Neural cell (in vitro differentiated cells): ENCODE measurements around the gene CCDC9B. TPM values are rescaled to one million over a fixed set of nuclear protein-coding genes. Genes with fewer than 3 reads are reported as not detected.

Experiments
- H2AFZ ChIP-seq: fragments of 200-600, 300-800 bp; sonication (generic), shearing (Covaris generic); 2 replicates; pipeline ENCODE4 v1.6.0; 2014; ENCODE audit warnings: low read depth, mild to moderate bottlenecking, antibody characterized with exemption, low read length, moderate library complexity
- H3F3A ChIP-seq: fragments of 200-600 bp; shearing (Covaris generic); 2 replicates; pipeline ENCODE4 v1.6.1; 2016; ENCODE audit warnings: mild to moderate bottlenecking, moderate library complexity, mixed read lengths, antibody characterized with exemption, low read length; ENCODE audit not compliant: insufficient read depth, poor library complexity, severe bottlenecking
- H3K27ac ChIP-seq: fragments of 200-600, 300-800 bp; sonication (generic), shearing (Covaris generic); 2 replicates; pipeline ENCODE4 v1.5.1; 2014; ENCODE audit warnings: mild to moderate bottlenecking, low read length, moderate library complexity
- H3K27me3 ChIP-seq: fragments of 300-800, 200-600 bp; sonication (generic), shearing (Covaris generic); 2 replicates; pipeline ENCODE4 v1.6.0; 2014; ENCODE audit warnings: mild to moderate bottlenecking, low read depth, low read length, moderate library complexity; ENCODE audit not compliant: insufficient read depth
- H3K36me3 ChIP-seq: fragments of 300-800, 200-600 bp; sonication (generic), shearing (Covaris generic); 2 replicates; pipeline ENCODE4 v1.5.1; 2014; ENCODE audit warnings: mild to moderate bottlenecking, antibody characterized with exemption, low read length, moderate library complexity; ENCODE audit not compliant: insufficient read depth
- H3K4me2 ChIP-seq: fragments of 300-800, 200-600 bp; sonication (generic), shearing (Covaris generic); 2 replicates; pipeline ENCODE4 v1.6.0; 2014; ENCODE audit warnings: mild to moderate bottlenecking, low read length
- H3K4me3 ChIP-seq: fragments of 300-800, 200-600 bp; sonication (generic), shearing (Covaris generic); 2 replicates; pipeline ENCODE4 v1.5.1; 2014; ENCODE audit warnings: mild to moderate bottlenecking, low read length, moderate library complexity
- H3K79me2 ChIP-seq: fragments of 200-600 bp; shearing (Covaris generic); replicated peaks from 2 replicates; pipeline ENCODE4 v1.6.0; 2014; ENCODE audit warnings: mild to moderate bottlenecking, low read length, moderate library complexity; ENCODE audit not compliant: insufficient read depth
- H3K9ac ChIP-seq: fragments of 300-800, 200-600 bp; sonication (generic), shearing (Covaris generic); 2 replicates; pipeline ENCODE4 v1.6.1; 2016; ENCODE audit warnings: mild to moderate bottlenecking, low read length, mixed read lengths
- H3K9me2 ChIP-seq: fragments of 200-600 bp; shearing (Covaris generic); 2 replicates; pipeline ENCODE4 v1.6.1; 2016; ENCODE audit warnings: mild to moderate bottlenecking, low read length, mixed read lengths; ENCODE audit not compliant: insufficient read depth
- H3K9me3 ChIP-seq: fragments of 200-600, 300-800 bp; sonication (generic), shearing (Covaris generic); 2 replicates; pipeline ENCODE4 v1.6.1; 2016; ENCODE audit warnings: mild to moderate bottlenecking, mixed run types, low read length, moderate library complexity, mixed read lengths
- H4K20me1 ChIP-seq: fragments of 200-600 bp; shearing (Covaris generic); 2 replicates; pipeline ENCODE4 v1.6.1; 2016; ENCODE audit warnings: mild to moderate bottlenecking, mixed run types; ENCODE audit not compliant: insufficient read depth
- CTCF ChIP-seq: fragments of 450-650 bp; IDR thresholded peaks from 2 replicates; pipeline ENCODE4 v1.5.1; 2014; ENCODE audit warnings: antibody characterized with exemption, mild to moderate bottlenecking, moderate library complexity; ENCODE audit not compliant: poor library complexity, severe bottlenecking
- EP300 ChIP-seq: fragments of 450-650 bp; conservative IDR thresholded peaks from 2 replicates; pipeline ENCODE4 v1.6.1; 2014; ENCODE audit warnings: antibody characterized with exemption, mild to moderate bottlenecking, moderate library complexity; ENCODE audit not compliant: poor library complexity, severe bottlenecking
- EZH2 ChIP-seq: fragments of 200-600, 300-800 bp; shearing (Covaris generic), sonication (generic); IDR thresholded peaks from 2 replicates; pipeline ENCODE4 v1.6.1; 2014; ENCODE audit warnings: antibody characterized with exemption, low read length, borderline replicate concordance, mild to moderate bottlenecking; ENCODE audit not compliant: insufficient read depth, poor library complexity, severe bottlenecking
- MXI1 ChIP-seq: fragments of 450-650 bp; conservative IDR thresholded peaks from 2 replicates; pipeline ENCODE4 v1.6.1; 2014; ENCODE audit warnings: antibody characterized with exemption, mild to moderate bottlenecking; ENCODE audit not compliant: poor library complexity, severe bottlenecking
- POLR2AphosphoS5 ChIP-seq: IDR thresholded peaks from 2 replicates; pipeline ENCODE4 v1.6.1; 2012
- RAD21 ChIP-seq: fragments of 450-650 bp; conservative IDR thresholded peaks from 2 replicates; pipeline ENCODE4 v1.6.1; 2014; ENCODE audit warnings: antibody characterized with exemption, mild to moderate bottlenecking, moderate library complexity
- REST ChIP-seq: IDR thresholded peaks from 2 replicates; pipeline ENCODE4 v1.6.1; 2012; ENCODE audit warnings: borderline replicate concordance
- SMC3 ChIP-seq: fragments of 450-650 bp; conservative IDR thresholded peaks from 2 replicates; pipeline ENCODE4 v1.6.1; 2014; ENCODE audit warnings: antibody characterized with exemption, mild to moderate bottlenecking, moderate library complexity; ENCODE audit not compliant: poor library complexity
- TAF1 ChIP-seq: IDR thresholded peaks from 2 replicates; pipeline ENCODE4 v1.6.1; 2012; ENCODE audit warnings: low read depth
- polyA plus RNA-seq: library from polyadenylated mRNA; depleted of rRNA; stranded (reverse); fragments of >200 nt; gene quantifications from 2 replicates; pipeline ENCODE4 v1.2.3, GENCODE V29; 2014

The CCDC9B gene
- polyA plus RNA-seq, 1 donor from 2014 or later = not detected

- Histone ChIP-seq H3F3A (no peaks in the 10 kb centered on the region), H3K4me3 (no peak overlapping the region), H3K79me2 (no peaks in the 10 kb centered on the region), H4K20me1 (no peaks in the 10 kb centered on the region), H3K4me2 (no peak overlapping the region), H3K9me2 (no peaks in the 10 kb centered on the region), H3K9me3 (no peaks in the 10 kb centered on the region), H2AFZ (no peak overlapping the region), H3K36me3 (no peaks in the 10 kb centered on the region), H3K27ac (no peak overlapping the region), H3K27me3 (no peaks in the 10 kb centered on the region), H3K9ac (no peak overlapping the region)
- no peak for TF ChIP-seq EZH2
- no peak for TF ChIP-seq POLR2AphosphoS5
- TF ChIP-seq EP300 = no peak
- no peak for TF ChIP-seq REST
- no peak for TF ChIP-seq TAF1
- no peak for TF ChIP-seq CTCF
- no peak for TF ChIP-seq RAD21
- TF ChIP-seq SMC3 = no peak
- no peak for TF ChIP-seq MXI1
Measured at GRCh38 chr15:40292246-40292645, 48.5 kb downstream of the CCDC9B start.

GRCh38 chr15:40290918-40291574 lies 49.7 kb downstream of the CCDC9B start:
- peak overlapping the region; percentile 21 for H2AFZ ChIP-seq
- TF ChIP-seq RAD21 = no peak
- peak; percentile 49 for TF ChIP-seq MXI1
- peak; percentile 39 for TF ChIP-seq TAF1
- H3K4me3 ChIP-seq = peak overlapping the region; percentile 56
- H3K79me2 ChIP-seq = no peaks in the 10 kb centered on the region
- no peaks in the 10 kb centered on the region for H3F3A ChIP-seq
- H3K4me2 ChIP-seq = no peak overlapping the region
- H3K27ac ChIP-seq = no peak overlapping the region
- no peaks in the 10 kb centered on the region for H3K9me2 ChIP-seq
- H3K36me3 ChIP-seq = no peaks in the 10 kb centered on the region
- no peaks in the 10 kb centered on the region for H3K27me3 ChIP-seq
- no peaks in the 10 kb centered on the region for H3K9me3 ChIP-seq
- H3K9ac ChIP-seq = peak overlapping the region; percentile 55
- H4K20me1 ChIP-seq = no peaks in the 10 kb centered on the region

- no peaks in the 10 kb centered on the region for H3K9me2 ChIP-seq
- H3K9me3 ChIP-seq = no peaks in the 10 kb centered on the region
- no peaks in the 10 kb centered on the region for H3K36me3 ChIP-seq
- H3K4me2 ChIP-seq = no peak overlapping the region
- H2AFZ ChIP-seq = no peak overlapping the region
- H3K27me3 ChIP-seq = no peaks in the 10 kb centered on the region
- peak overlapping the region; percentile 20 for H3K9ac ChIP-seq
- TF ChIP-seq REST (no peak), RAD21 (no peak), MXI1 (no peak), EP300 (no peak), SMC3 (no peak), CTCF (no peak), POLR2AphosphoS5 (no peak)
- no peak overlapping the region for H3K27ac ChIP-seq
- peak overlapping the region; percentile 56 for H3K4me3 ChIP-seq
- H3F3A ChIP-seq = no peaks in the 10 kb centered on the region
- no peaks in the 10 kb centered on the region for H3K79me2 ChIP-seq
- H4K20me1 ChIP-seq = no peaks in the 10 kb centered on the region
Measured at GRCh38 chr15:40290545-40290917, 50.2 kb downstream of the CCDC9B start.
